PC-3 (cell line): Measurements from ENCODE around the gene BAIAP2.

Experiments used
- CTCF ChIP-seq: fragments of 300-600 bp; sonication (generic); conservative IDR thresholded peaks from 2 replicates; pipeline ENCODE4 v1.5.1; 2017; ENCODE audit warnings: antibody characterized with exemption, low read depth, mild to moderate bottlenecking, low read length
- EZH2phosphoT487 ChIP-seq: fragments of 300-600 bp; sonication (generic); IDR thresholded peaks from 2 replicates; pipeline ENCODE4 v1.6.1; 2018; ENCODE audit warnings: mild to moderate bottlenecking, antibody characterized with exemption, low read length, borderline replicate concordance

DNA sequence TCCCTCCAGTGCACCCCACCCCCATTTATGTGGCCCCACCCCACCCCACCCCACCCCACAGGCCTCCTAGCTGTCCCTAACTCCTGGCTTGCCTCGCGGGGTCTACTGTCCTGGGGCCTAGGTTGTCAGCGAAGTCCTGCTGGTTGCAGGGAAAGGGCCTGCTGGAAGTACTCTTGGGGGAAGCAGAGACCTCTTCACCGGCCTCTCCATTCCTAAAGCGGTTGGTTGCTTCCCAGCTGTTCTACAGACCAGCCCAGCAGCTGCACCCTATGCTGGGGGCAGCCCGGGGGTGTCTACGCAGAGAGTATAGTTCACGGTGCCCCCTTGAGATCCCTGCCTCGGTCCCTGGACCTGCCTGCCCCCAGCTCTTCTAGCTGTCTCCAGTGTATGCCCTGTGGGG lies 56.2 kb downstream of the BAIAP2 start:
- TF ChIP-seq EZH2phosphoT487 (no peak), CTCF (no peak)
